RWPE2 (cell line): Measurements from ENCODE around the gene SEPTIN2.

Source experiments
- ATAC-seq: fragments of 200-7000 bp; cut with Tn5 transposase; 3 replicates; pipeline ENCODE4 v1.9.1; 2021; ENCODE audit warnings: low read depth
- DNase-seq: peaks from one replicate; pipeline ENCODE4 v3.0.0-alpha.2; 2020; ENCODE audit warnings: low spot score
- H3K27ac ChIP-seq: fragments of 450-650 bp; 2 replicates; pipeline ENCODE4 v1.5.1; 2017; ENCODE audit warnings: mild to moderate bottlenecking; ENCODE audit not compliant: poor library complexity, severe bottlenecking
- H3K27me3 ChIP-seq: fragments of 250-450 bp; sonication (Bioruptor Pico); 2 replicates; pipeline ENCODE4 v1.5.1; 2021; ENCODE audit warnings: mild to moderate bottlenecking, moderate library complexity; ENCODE audit not compliant: insufficient read depth, poor library complexity, severe bottlenecking
- H3K36me3 ChIP-seq: fragments of 250-450 bp; sonication (Bioruptor Pico); 2 replicates; pipeline ENCODE4 v1.5.1; 2020; ENCODE audit warnings: low read depth, mild to moderate bottlenecking, moderate library complexity
- H3K4me1 ChIP-seq: fragments of 250-450 bp; sonication (Bioruptor Pico); 2 replicates; pipeline ENCODE4 v1.5.1; 2021; ENCODE audit warnings: mild to moderate bottlenecking, moderate library complexity; ENCODE audit not compliant: insufficient read depth, poor library complexity, severe bottlenecking
- H3K4me3 ChIP-seq: fragments of 250-450 bp; sonication (Bioruptor Pico); 2 replicates; pipeline ENCODE4 v1.5.1; 2021; ENCODE audit warnings: mild to moderate bottlenecking, moderate library complexity; ENCODE audit not compliant: severe bottlenecking
- H3K9me3 ChIP-seq: fragments of 250-450 bp; sonication (Bioruptor Pico); 2 replicates; pipeline ENCODE4 v1.5.1; 2021; ENCODE audit warnings: mild to moderate bottlenecking, moderate library complexity; ENCODE audit not compliant: severe bottlenecking
- TF ChIP-seq, protein P1 (sequence below): fragments of 450-650 bp; IDR thresholded peaks from one replicate; pipeline ENCODE4 v1.5.1; 2017; ENCODE audit warnings: mild to moderate bottlenecking, moderate library complexity; ENCODE audit not compliant: poor library complexity, severe bottlenecking

The SEPTIN2 gene

GRCh38 chr2:241307055-241307454 lies 8.7 kb upstream of the SEPTIN2 start:
- Histone ChIP-seq H3K9me3 (no peaks in the 10 kb centered on the region), H3K27me3 (no peaks in the 10 kb centered on the region), H3K27ac (no peak overlapping the region), H3K4me3 (no peak overlapping the region), H3K4me1 (peaks cover 22% of the 10 kb centered on the region), H3K36me3 (peaks cover 27% of the 10 kb centered on the region)
- ATAC-seq = no peak
- no peak for DNase-seq
- TF ChIP-seq, protein P1, sequence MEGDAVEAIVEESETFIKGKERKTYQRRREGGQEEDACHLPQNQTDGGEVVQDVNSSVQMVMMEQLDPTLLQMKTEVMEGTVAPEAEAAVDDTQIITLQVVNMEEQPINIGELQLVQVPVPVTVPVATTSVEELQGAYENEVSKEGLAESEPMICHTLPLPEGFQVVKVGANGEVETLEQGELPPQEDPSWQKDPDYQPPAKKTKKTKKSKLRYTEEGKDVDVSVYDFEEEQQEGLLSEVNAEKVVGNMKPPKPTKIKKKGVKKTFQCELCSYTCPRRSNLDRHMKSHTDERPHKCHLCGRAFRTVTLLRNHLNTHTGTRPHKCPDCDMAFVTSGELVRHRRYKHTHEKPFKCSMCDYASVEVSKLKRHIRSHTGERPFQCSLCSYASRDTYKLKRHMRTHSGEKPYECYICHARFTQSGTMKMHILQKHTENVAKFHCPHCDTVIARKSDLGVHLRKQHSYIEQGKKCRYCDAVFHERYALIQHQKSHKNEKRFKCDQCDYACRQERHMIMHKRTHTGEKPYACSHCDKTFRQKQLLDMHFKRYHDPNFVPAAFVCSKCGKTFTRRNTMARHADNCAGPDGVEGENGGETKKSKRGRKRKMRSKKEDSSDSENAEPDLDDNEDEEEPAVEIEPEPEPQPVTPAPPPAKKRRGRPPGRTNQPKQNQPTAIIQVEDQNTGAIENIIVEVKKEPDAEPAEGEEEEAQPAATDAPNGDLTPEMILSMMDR = no peak

GRCh38 chr2:241308267-241308666 lies 7.5 kb upstream of the SEPTIN2 start:
- Histone ChIP-seq H3K4me3 (no peak overlapping the region), H3K4me1 (peaks cover 35% of the 10 kb centered on the region), H3K9me3 (no peaks in the 10 kb centered on the region), H3K27me3 (no peaks in the 10 kb centered on the region), H3K36me3 (peaks cover 27% of the 10 kb centered on the region), H3K27ac (no peak overlapping the region)
- DNase-seq (no peak), ATAC-seq (no peak)
- TF ChIP-seq, protein P1 = no peak

DNA sequence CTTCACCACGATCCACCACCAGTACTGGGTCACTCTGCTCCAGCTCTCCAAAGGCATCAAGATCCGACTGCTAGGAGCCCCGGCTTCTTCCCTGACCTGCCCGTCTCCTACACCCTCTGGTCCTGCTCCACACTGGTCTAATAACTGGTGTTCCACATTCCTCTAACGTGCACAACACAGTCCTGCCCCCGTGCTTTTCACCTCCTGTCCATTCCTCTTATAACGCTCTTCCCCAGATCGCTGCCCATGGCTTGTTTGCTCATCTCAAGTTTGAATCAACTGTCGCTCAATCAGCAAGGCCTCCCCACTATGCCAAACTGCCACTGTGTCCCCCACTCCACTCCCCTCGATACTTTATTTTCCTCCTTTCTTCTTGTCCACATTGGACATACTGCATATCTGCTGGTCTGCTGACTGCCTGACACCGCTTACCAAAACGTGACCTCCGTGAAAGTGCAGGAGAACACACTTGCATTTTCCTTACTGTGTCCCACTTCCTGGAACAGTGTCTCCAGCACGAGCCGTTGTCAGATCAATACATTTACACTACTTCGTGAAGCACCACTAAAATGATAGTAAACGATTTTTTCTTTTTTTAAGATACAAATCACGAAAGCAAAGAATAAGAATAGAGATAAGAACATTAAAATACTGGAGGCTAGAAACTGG lies 6.8 kb upstream of the SEPTIN2 start:
- no peaks in the 10 kb centered on the region for H3K27me3 ChIP-seq
- H3K36me3 ChIP-seq = peaks cover 30% of the 10 kb centered on the region
- H3K9me3 ChIP-seq = no peaks in the 10 kb centered on the region
- TF ChIP-seq, protein P1 = no peak
- no peak overlapping the region for H3K27ac ChIP-seq
- DNase-seq = no peak
- no peak overlapping the region for H3K4me3 ChIP-seq
- ATAC-seq = no peak
- peaks cover 42% of the 10 kb centered on the region for H3K4me1 ChIP-seq

DNA sequence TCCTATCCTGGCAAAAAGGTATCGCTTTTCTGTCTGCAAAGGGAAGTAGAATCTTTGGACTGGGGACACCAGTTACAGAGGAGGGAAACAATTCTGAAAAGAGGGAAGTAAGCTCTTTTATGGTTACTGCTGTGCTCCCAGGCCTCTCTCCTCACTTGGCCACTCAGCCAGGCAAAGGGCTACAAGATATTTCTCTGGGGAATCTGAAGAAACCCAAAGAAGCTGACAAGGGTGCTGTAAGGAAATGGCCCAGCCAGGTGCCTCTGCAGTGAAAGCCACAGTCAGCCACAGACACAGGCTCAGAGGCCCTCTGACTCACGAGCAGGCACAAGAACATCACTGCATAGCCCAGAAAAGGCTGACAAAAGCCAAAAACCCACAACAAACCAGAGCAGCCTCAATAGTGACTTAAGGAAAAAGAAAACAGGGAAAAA lies 6.0 kb upstream of the SEPTIN2 start:
- H3K27ac ChIP-seq = no peak overlapping the region
- DNase-seq (no peak), ATAC-seq (peak; percentile 59; the same call in 2 of the 3 replicates)
- peaks cover 30% of the 10 kb centered on the region for H3K36me3 ChIP-seq
- H3K4me3 ChIP-seq = no peak overlapping the region
- H3K4me1 ChIP-seq = peaks cover 42% of the 10 kb centered on the region
- H3K9me3 ChIP-seq = no peaks in the 10 kb centered on the region
- TF ChIP-seq, protein P1 = no peak
- H3K27me3 ChIP-seq = no peaks in the 10 kb centered on the region

- H3K4me1 ChIP-seq = peaks cover 42% of the 10 kb centered on the region
- H3K4me3 ChIP-seq = no peak overlapping the region
These were observed 4.7 kb upstream of the SEPTIN2 start for GRCh38 chr2:241310917-241311566.

More at GRCh38 chr2:241310917-241311566, 4.7 kb upstream of the SEPTIN2 start:
- TF ChIP-seq, protein P1 = no peak
- no peak overlapping the region for H3K27ac ChIP-seq
- H3K27me3 ChIP-seq = no peaks in the 10 kb centered on the region
- H3K36me3 ChIP-seq = peaks cover 27% of the 10 kb centered on the region
- ATAC-seq (no peak), DNase-seq (no peak)
- H3K9me3 ChIP-seq = no peaks in the 10 kb centered on the region
